ENCODE measurements around the gene TMEM236.

Gene TMEM236

GRCh38 chr10:17820943-17821342 lies 68.9 kb downstream of the TMEM236 start:
- Histone ChIP-seq H3K27me3 (ENCODE audit: insufficient read depth, insufficient read length) (no peaks in the 10 kb centered on the region), H3K4me1 (ENCODE audit: insufficient read depth, insufficient read length) (no peaks in the 10 kb centered on the region), H3K4me3 (ENCODE audit: insufficient read length, low read depth) (no peak overlapping the region), H3K9me3 (ENCODE audit: insufficient read depth, low read length) (no peaks in the 10 kb centered on the region), H3K9ac (ENCODE audit: insufficient read length, low read depth) (no peak overlapping the region), H3K36me3 (ENCODE audit: insufficient read depth, insufficient read length, low read length) (no peaks in the 10 kb centered on the region)
- TF ChIP-seq SUZ12 (IDR thresholded peaks at IDR 0.05; ENCODE audit: extremely low read depth, insufficient read depth, insufficient read length) (no peak), YY1 (IDR thresholded peaks at IDR 0.05; ENCODE audit: insufficient read depth, insufficient read length) (no peak), ZNF274 (IDR thresholded peaks at IDR 0.05; ENCODE audit: low read depth, low read length) (no peak)
- no peak for DNase-seq (ENCODE audit: low read depth, low spot score)

GRCh38 chr10:17821893-17822292 lies 69.9 kb downstream of the TMEM236 start:
- no peaks in the 10 kb centered on the region for H3K9me3 ChIP-seq (ENCODE audit: insufficient read depth, low read length)
- no peak for DNase-seq (ENCODE audit: low read depth, low spot score)
- no peaks in the 10 kb centered on the region for H3K36me3 ChIP-seq (ENCODE audit: insufficient read depth, insufficient read length, low read length)
- no peak overlapping the region for H3K4me3 ChIP-seq (ENCODE audit: insufficient read length, low read depth)
- no peaks in the 10 kb centered on the region for H3K4me1 ChIP-seq (ENCODE audit: insufficient read depth, insufficient read length)
- no peak overlapping the region for H3K9ac ChIP-seq (ENCODE audit: insufficient read length, low read depth)
- TF ChIP-seq SUZ12 (IDR thresholded peaks at IDR 0.05; ENCODE audit: extremely low read depth, insufficient read depth, insufficient read length) (no peak), YY1 (IDR thresholded peaks at IDR 0.05; ENCODE audit: insufficient read depth, insufficient read length) (no peak), ZNF274 (IDR thresholded peaks at IDR 0.05; ENCODE audit: low read depth, low read length) (no peak)
- H3K27me3 ChIP-seq (ENCODE audit: insufficient read depth, insufficient read length) = no peaks in the 10 kb centered on the region

- H3K4me3 ChIP-seq (ENCODE audit: insufficient read length, low read depth) = no peak overlapping the region
These were observed 79.3 kb downstream of the TMEM236 start for GRCh38 chr10:17831341-17831740.

GRCh38 chr10:17831896-17832295 lies 79.9 kb downstream of the TMEM236 start:
- Histone ChIP-seq H3K9me3 (ENCODE audit: insufficient read depth, low read length) (no peaks in the 10 kb centered on the region), H3K27me3 (ENCODE audit: insufficient read depth, insufficient read length) (no peaks in the 10 kb centered on the region), H3K4me3 (ENCODE audit: insufficient read length, low read depth) (no peak overlapping the region), H3K36me3 (ENCODE audit: insufficient read depth, insufficient read length, low read length) (no peaks in the 10 kb centered on the region), H3K4me1 (ENCODE audit: insufficient read depth, insufficient read length) (no peaks in the 10 kb centered on the region), H3K9ac (ENCODE audit: insufficient read length, low read depth) (no peak overlapping the region)
- no peak for DNase-seq (ENCODE audit: low read depth, low spot score)
- TF ChIP-seq SUZ12 (IDR thresholded peaks at IDR 0.05; ENCODE audit: extremely low read depth, insufficient read depth, insufficient read length) = no peak
- TF ChIP-seq YY1 (IDR thresholded peaks at IDR 0.05; ENCODE audit: insufficient read depth, insufficient read length) = no peak

More at GRCh38 chr10:17831341-17831740, 79.3 kb downstream of the TMEM236 start:
- TF ChIP-seq YY1 (IDR thresholded peaks at IDR 0.05; ENCODE audit: insufficient read depth, insufficient read length) (no peak), SUZ12 (IDR thresholded peaks at IDR 0.05; ENCODE audit: extremely low read depth, insufficient read depth, insufficient read length) (no peak), ZNF274 (IDR thresholded peaks at IDR 0.05; ENCODE audit: low read depth, low read length) (no peak)
- Histone ChIP-seq H3K4me1 (ENCODE audit: insufficient read depth, insufficient read length) (no peaks in the 10 kb centered on the region), H3K9ac (ENCODE audit: insufficient read length, low read depth) (no peak overlapping the region), H3K9me3 (ENCODE audit: insufficient read depth, low read length) (no peaks in the 10 kb centered on the region), H3K36me3 (ENCODE audit: insufficient read depth, insufficient read length, low read length) (no peaks in the 10 kb centered on the region), H3K27me3 (ENCODE audit: insufficient read depth, insufficient read length) (no peaks in the 10 kb centered on the region)
- DNase-seq (ENCODE audit: low read depth, low spot score) = no peak

- no peak for DNase-seq (ENCODE audit: low read depth, low spot score)
- H3K9me3 ChIP-seq (ENCODE audit: insufficient read depth, low read length) = no peaks in the 10 kb centered on the region
- H3K9ac ChIP-seq (ENCODE audit: insufficient read length, low read depth) = no peak overlapping the region
These were observed 81.7 kb downstream of the TMEM236 start for GRCh38 chr10:17833656-17834055.

GRCh38 chr10:17835688-17836087 lies 83.7 kb downstream of the TMEM236 start:
- Histone ChIP-seq H3K4me3 (ENCODE audit: insufficient read length, low read depth) (no peak overlapping the region), H3K36me3 (ENCODE audit: insufficient read depth, insufficient read length, low read length) (no peaks in the 10 kb centered on the region), H3K27me3 (ENCODE audit: insufficient read depth, insufficient read length) (no peaks in the 10 kb centered on the region), H3K9ac (ENCODE audit: insufficient read length, low read depth) (no peak overlapping the region), H3K9me3 (ENCODE audit: insufficient read depth, low read length) (no peaks in the 10 kb centered on the region), H3K4me1 (ENCODE audit: insufficient read depth, insufficient read length) (no peaks in the 10 kb centered on the region)
- peak; percentile 27 for DNase-seq (ENCODE audit: low read depth, low spot score)
- no peak for TF ChIP-seq SUZ12 (IDR thresholded peaks at IDR 0.05; ENCODE audit: extremely low read depth, insufficient read depth, insufficient read length)
- no peak for TF ChIP-seq YY1 (IDR thresholded peaks at IDR 0.05; ENCODE audit: insufficient read depth, insufficient read length)
- no peak for TF ChIP-seq ZNF274 (IDR thresholded peaks at IDR 0.05; ENCODE audit: low read depth, low read length)

More at GRCh38 chr10:17833656-17834055, 81.7 kb downstream of the TMEM236 start:
- TF ChIP-seq ZNF274 (IDR thresholded peaks at IDR 0.05; ENCODE audit: low read depth, low read length) (no peak), YY1 (IDR thresholded peaks at IDR 0.05; ENCODE audit: insufficient read depth, insufficient read length) (no peak), SUZ12 (IDR thresholded peaks at IDR 0.05; ENCODE audit: extremely low read depth, insufficient read depth, insufficient read length) (no peak)
- H3K4me1 ChIP-seq (ENCODE audit: insufficient read depth, insufficient read length) = no peaks in the 10 kb centered on the region
- H3K36me3 ChIP-seq (ENCODE audit: insufficient read depth, insufficient read length, low read length) = no peaks in the 10 kb centered on the region
- no peak overlapping the region for H3K4me3 ChIP-seq (ENCODE audit: insufficient read length, low read depth)
- no peaks in the 10 kb centered on the region for H3K27me3 ChIP-seq (ENCODE audit: insufficient read depth, insufficient read length)

GRCh38 chr10:17836942-17837341 lies 84.9 kb downstream of the TMEM236 start:
- Histone ChIP-seq H3K9ac (ENCODE audit: insufficient read length, low read depth) (no peak overlapping the region), H3K4me3 (ENCODE audit: insufficient read length, low read depth) (no peak overlapping the region)

More at GRCh38 chr10:17836942-17837341, 84.9 kb downstream of the TMEM236 start:
- Histone ChIP-seq H3K27me3 (ENCODE audit: insufficient read depth, insufficient read length) (no peaks in the 10 kb centered on the region), H3K36me3 (ENCODE audit: insufficient read depth, insufficient read length, low read length) (no peaks in the 10 kb centered on the region), H3K4me1 (ENCODE audit: insufficient read depth, insufficient read length) (no peaks in the 10 kb centered on the region), H3K9me3 (ENCODE audit: insufficient read depth, low read length) (no peaks in the 10 kb centered on the region)
- DNase-seq (ENCODE audit: low read depth, low spot score) = peak; percentile 16
- TF ChIP-seq YY1 (IDR thresholded peaks at IDR 0.05; ENCODE audit: insufficient read depth, insufficient read length) (no peak), SUZ12 (IDR thresholded peaks at IDR 0.05; ENCODE audit: extremely low read depth, insufficient read depth, insufficient read length) (no peak), ZNF274 (IDR thresholded peaks at IDR 0.05; ENCODE audit: low read depth, low read length) (no peak)
